Karpas-422 (cell line): ENCODE measurements around the gene ZBTB14. TPM values are rescaled to one million over a fixed set of nuclear protein-coding genes. Genes with fewer than 3 reads are reported as not detected.

Experiments used
- DNase-seq: peaks from one replicate; pipeline ENCODE4 v3.0.0-alpha.2; 2015
- H2AFZ ChIP-seq: fragments of 200-600 bp; sonication (generic); 2 replicates; pipeline ENCODE4 v1.6.1; 2014; ENCODE audit warnings: antibody characterized with exemption, low read length, mixed read lengths
- H3K27ac ChIP-seq: fragments of 200-600 bp; sonication (generic); 2 replicates; pipeline ENCODE4 v1.5.1; 2014; ENCODE audit warnings: mild to moderate bottlenecking, low read length, moderate library complexity
- H3K27me3 ChIP-seq: fragments of 200-600 bp; sonication (generic); 2 replicates; pipeline ENCODE4 v1.6.1; 2014; ENCODE audit warnings: low read length, mixed read lengths
- H3K36me3 ChIP-seq: fragments of 200-600 bp; sonication (generic); 2 replicates; pipeline ENCODE4 v1.6.1; 2014; ENCODE audit warnings: low read length, mixed read lengths; ENCODE audit not compliant: insufficient read depth
- H3K4me1 ChIP-seq: fragments of 200-600 bp; sonication (generic); 2 replicates; pipeline ENCODE4 v1.6.1; 2014; ENCODE audit warnings: mild to moderate bottlenecking, low read length, mixed read lengths
- H3K4me2 ChIP-seq: fragments of 200-600 bp; sonication (generic); 2 replicates; pipeline ENCODE4 v1.6.1; 2014; ENCODE audit warnings: low read length, low read depth, mild to moderate bottlenecking; ENCODE audit not compliant: poor library complexity, severe bottlenecking
- H3K4me3 ChIP-seq: fragments of 200-600 bp; sonication (generic); 2 replicates; pipeline ENCODE4 v1.5.1; 2014; ENCODE audit warnings: mild to moderate bottlenecking, antibody characterized with exemption, low read length, mixed read lengths
- H3K79me2 ChIP-seq: fragments of 200-600 bp; sonication (generic); 2 replicates; pipeline ENCODE4 v1.6.1; 2014; ENCODE audit warnings: mild to moderate bottlenecking, low read length, mixed read lengths
- H3K9ac ChIP-seq: fragments of 200-600 bp; sonication (generic); 2 replicates; pipeline ENCODE4 v1.6.0; 2014; ENCODE audit warnings: low read length
- H3K9me2 ChIP-seq: fragments of 200-600 bp; sonication (generic), shearing (Covaris generic); replicated peaks from 2 replicates; pipeline ENCODE4 v1.6.0; 2014; ENCODE audit warnings: mild to moderate bottlenecking, low read length, moderate library complexity; ENCODE audit not compliant: insufficient read depth
- H3K9me3 ChIP-seq: fragments of 300-700, 200-600 bp; sonication (generic); 2 replicates; pipeline ENCODE4 v1.6.1; 2014; ENCODE audit warnings: low read length, mixed read lengths
- H4K20me1 ChIP-seq: fragments of 200-600 bp; sonication (generic); 2 replicates; pipeline ENCODE4 v1.6.1; 2014; ENCODE audit warnings: mild to moderate bottlenecking, antibody characterized with exemption, low read length, low read depth; ENCODE audit not compliant: insufficient read depth
- total RNA-seq: library from RNA; depleted of rRNA; stranded (reverse); fragments of >200 nt; shearing (Covaris generic); gene quantifications from 2 replicates; pipeline ENCODE4 v1.2.3, GENCODE V29; 2014; ENCODE audit warnings: low replicate concordance; rRNA removed

ZBTB14 gene
- total RNA-seq, 1 experiment from 2014 or later, result 13.3 TPM

DNA sequence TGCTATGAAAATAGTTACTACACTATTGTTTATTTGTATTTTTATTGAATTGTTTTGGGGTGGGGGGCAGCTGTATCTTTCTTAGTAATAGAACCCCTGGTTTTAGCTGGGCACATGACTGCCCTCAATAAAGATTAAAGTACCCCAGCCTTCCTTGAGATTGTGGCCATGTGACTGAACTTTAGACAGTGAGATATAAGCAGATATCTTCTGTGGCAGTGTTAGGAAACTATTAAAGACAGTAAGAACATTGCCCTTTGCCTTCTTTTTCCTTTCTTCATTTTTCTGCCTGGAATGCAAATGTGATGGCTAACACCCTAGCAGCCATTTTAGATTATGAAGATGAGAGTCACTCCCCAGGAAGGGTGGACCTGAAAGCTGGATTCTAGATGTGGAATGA, 50.6 kb downstream of the ZBTB14 start:
- H3K27ac ChIP-seq, result no peak overlapping the region
- no peaks in the 10 kb centered on the region for H3K9me3 ChIP-seq
- H3K36me3 ChIP-seq, result no peaks in the 10 kb centered on the region; the same call in 1 of the 2 replicates
- no peaks in the 10 kb centered on the region for H3K79me2 ChIP-seq
- DNase-seq, result no peak
- no peak overlapping the region for H3K9ac ChIP-seq
- H3K4me3 ChIP-seq, result no peak overlapping the region
- H3K4me2 ChIP-seq, result no peak overlapping the region
- no peaks in the 10 kb centered on the region for H3K27me3 ChIP-seq
- H3K9me2 ChIP-seq, result no peaks in the 10 kb centered on the region
- H3K4me1 ChIP-seq, result peaks cover under 1% of the 10 kb centered on the region; the same call in 1 of the 2 replicates
- no peaks in the 10 kb centered on the region for H4K20me1 ChIP-seq
- H2AFZ ChIP-seq, result no peak overlapping the region

DNA sequence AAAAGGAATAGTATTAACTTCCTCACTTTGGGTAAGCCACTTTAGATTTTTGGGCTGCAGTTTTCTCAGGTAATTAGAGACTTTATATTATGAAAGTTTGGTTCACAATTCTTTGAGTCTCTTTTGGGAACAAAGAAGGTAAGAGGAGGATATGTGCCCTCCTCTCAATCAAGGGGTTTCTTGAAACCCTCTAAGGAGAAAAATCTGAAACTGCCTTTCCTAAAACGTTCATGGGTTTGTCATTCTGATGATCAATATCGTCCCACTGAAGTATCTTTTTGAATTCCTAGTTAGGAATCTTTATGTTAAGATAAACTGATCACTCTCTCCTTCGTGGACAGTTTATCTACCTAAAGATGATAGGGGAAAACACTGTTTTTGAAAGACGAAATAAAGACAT, 56.1 kb downstream of the ZBTB14 start:
- Histone ChIP-seq H3K4me2 (peak overlapping the region; percentile 97), H3K4me3 (peak overlapping the region; percentile 92), H3K27ac (no peak overlapping the region)

More for the DNA sequence above, 56.1 kb downstream of the ZBTB14 start:
- no peaks in the 10 kb centered on the region for H3K27me3 ChIP-seq
- H3K9me3 ChIP-seq, result no peaks in the 10 kb centered on the region
- peaks cover 15% of the 10 kb centered on the region for H3K79me2 ChIP-seq
- no peaks in the 10 kb centered on the region; the same call in 1 of the 2 replicates for H3K36me3 ChIP-seq
- peak overlapping the region; percentile 85; the same call in 1 of the 2 replicates for H3K9ac ChIP-seq
- H2AFZ ChIP-seq, result no peak overlapping the region
- no peak for DNase-seq
- no peaks in the 10 kb centered on the region for H4K20me1 ChIP-seq
- H3K4me1 ChIP-seq, result peaks cover 33% of the 10 kb centered on the region
- no peaks in the 10 kb centered on the region for H3K9me2 ChIP-seq

Other genes starting within 250 kb of the ZBTB14 start
- not detected in 2 replicates for gene AKAIN1, start 98.5 kb downstream of the ZBTB14 start, total RNA-seq
- gene EPB41L3, start 248.3 kb upstream of the ZBTB14 start, total RNA-seq, result not detected in 2 replicates